HG02852 (cell line): ENCODE results near the gene MCM5.
"Not testable (repeated sequence)": the region's sequence is repeated elsewhere in the genome, so short reads cannot be mapped to it uniquely, and the experiment has no call there.

Experiments used
- ATAC-seq: cut with Tn5 transposase; IDR thresholded peaks from one replicate; pipeline ENCODE4 v1.9.1; 2021; ENCODE audit warnings: mild to moderate bottlenecking, moderate library complexity; ENCODE audit not compliant: unreplicated experiment

The MCM5 gene

GRCh38 chr22:35378621-35379020 is 21.3 kb upstream of the MCM5 start:
- no peak for ATAC-seq

DNA sequence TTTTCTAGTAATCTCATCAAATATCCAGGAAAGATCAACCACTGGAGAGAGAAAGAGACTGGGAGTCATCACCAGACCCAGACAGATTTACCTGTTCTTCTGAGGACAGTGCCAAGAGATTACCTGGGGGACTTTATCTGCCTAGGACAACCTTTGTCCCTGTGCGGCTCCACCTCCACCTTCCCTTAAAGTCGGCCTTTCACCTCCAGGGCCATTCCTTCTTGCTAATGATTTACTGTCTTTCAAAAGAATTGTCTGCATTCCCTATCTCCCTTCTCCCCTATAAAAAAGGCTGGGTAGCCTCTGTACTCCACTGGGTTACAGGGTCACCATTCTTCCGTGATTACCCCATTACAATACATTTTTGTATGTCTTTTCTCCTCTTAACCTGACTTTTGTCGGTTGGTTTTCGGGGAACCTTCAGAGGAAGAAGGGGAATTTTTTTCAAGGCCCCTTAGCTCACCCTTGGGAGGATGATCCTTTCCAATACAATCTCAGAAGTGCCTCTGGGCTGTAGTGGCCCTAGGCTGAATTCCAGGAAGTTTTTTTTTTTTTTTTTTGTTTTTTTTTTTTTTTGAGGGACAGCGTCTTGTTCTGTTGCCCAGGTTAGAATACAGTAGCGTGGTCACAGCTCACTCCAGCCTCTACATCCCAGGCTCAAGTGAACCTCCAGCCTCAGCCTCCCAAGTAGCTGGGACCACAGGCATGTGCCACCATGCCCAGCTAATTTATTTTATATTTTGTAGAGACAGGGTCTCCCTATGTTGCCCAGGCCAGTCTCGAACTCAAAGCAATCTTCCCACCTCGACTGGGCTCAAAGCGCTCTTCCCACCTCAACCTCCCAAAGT is 20.6 kb upstream of the MCM5 start:
- ATAC-seq, result no peak

- no peak for ATAC-seq
Observed at GRCh38 chr22:35380013-35380412, 19.9 kb upstream of the MCM5 start.

DNA sequence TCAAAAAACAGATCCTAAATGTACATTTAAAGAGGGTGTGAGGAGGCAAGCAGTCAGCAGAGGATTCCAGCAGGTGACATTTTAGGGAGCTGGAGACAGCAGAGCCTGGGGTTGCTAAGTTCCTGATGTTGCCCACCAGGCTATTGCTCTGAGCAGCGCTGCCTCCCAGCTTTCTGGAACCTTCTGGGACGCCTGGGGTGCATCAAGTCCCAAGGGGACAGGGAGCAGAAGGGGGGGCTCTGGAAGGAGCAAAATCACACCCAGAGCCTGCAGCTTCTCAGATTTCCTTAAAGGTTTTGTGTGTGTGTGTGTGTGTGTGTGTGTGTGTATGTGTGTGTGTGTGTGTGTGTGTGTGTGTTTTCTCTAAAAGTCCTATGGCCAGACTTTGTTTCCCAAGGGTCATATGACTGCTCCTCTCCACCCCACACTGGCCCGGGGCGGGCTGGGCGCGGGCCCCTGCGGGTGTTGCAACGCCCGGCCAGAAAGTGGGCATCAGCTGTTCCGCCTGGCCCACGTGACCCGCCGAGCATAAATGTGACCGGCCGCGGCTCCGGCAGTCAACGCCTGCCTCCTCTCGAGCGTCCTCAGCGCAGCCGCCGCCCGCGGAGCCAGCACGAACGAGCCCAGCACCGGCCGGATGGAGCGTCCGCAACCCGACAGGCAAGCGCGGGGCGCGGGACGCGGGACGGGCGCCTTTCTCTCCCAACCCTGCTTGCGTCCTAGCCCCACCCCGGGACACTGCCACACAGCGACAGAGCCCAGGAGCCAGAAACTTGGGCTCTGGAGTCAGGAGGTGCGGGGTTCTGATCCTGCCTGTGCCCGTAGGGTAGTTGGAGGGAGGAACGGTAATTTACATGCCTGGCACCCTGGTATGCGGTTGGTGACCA is 19.2 kb upstream of the MCM5 start, which contains the start of gene HMOX1:
Gene HMOX1, plus strand, starts transcription at position 560 of the 887 bp plus-strand sequence. Its CDS starts 78 bp downstream, at position 638.
- ATAC-seq, result peak; percentile 54

- no peak for ATAC-seq
Observed at GRCh38 chr22:35381424-35382009, 18.4 kb upstream of the MCM5 start.

DNA sequence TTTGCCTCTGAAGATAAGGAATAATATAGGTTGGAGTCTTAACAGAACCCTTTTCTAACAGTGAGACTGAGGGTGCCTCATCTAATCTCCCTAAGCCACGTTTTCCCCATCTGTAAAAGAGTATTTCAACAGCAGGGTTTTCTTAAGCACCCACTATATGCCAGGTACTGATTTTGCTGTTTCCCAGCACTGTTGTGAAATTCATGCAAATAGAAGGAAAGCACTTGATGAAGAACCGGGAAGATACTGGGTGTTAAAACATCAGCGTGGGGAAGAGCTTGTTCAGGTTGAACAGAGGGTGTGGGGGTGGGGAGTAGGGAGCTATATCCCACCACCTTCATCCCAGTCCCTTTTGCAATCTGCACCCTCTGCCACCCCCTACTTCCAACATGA is 16.3 kb upstream of the MCM5 start:
- no peak for ATAC-seq

- no peak for ATAC-seq
Observed at GRCh38 chr22:35384527-35384926, 15.4 kb upstream of the MCM5 start.

GRCh38 chr22:35384975-35385588 is 14.9 kb upstream of the MCM5 start:
- ATAC-seq, result no peak

- ATAC-seq, result no peak
Observed at GRCh38 chr22:35386670-35387288, 13.2 kb upstream of the MCM5 start.

DNA sequence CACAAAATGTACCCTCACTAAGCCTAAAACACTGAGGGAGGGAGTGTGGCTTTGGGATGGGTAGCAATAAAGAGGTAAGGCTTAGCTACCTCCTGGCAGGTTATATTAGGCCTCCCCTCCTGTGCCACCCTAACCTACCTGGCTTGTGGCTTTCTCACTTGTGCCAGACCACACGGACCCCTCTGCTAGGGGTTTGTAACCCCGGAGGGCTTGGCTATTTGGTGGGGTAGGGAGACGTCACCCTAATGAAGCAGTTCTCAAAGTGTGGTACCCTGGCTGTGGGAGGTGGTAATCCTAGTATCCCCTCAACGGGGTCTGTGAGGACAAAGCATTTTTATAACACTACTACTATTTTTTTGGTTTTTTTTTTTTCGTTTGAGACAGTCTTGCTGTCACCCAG is 9.0 kb upstream of the MCM5 start:
- no peak for ATAC-seq

DNA sequence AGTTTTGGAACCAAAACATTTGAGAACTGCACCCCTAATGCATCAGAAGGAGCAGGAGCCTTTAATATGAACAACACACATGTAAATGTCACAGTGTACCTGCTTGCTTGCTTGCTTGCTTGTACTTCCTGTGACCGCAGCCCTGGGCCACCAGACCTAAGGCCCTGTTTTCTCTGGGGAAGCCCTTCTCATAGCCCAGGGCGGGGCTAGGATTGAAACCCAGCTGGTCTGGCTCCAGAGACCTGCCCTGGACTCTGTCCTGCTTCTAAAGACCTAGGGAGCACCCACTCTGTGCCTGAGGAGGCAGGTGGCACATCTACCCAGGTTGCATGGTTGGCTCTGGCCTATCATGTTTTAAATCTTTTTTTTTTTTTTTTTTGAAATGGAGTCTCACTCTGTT is 7.6 kb upstream of the MCM5 start:
- no peak for ATAC-seq

GRCh38 chr22:35393116-35394010 is 6.6 kb upstream of the MCM5 start:
- ATAC-seq, result no peak

DNA sequence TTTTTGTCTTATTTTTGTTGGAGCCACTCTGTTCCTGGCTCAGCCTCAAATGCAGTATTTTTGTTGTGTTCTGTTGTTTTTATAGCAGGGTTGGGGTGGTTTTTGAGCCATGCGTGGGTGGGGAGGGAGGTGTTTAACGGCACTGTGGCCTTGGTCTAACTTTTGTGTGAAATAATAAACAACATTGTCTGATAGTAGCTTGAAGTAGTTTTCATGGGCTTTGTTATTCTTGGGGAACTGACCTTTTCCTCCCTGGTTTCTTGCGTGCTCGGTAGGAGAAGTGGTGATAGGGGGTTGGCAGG is 6.0 kb upstream of the MCM5 start:
- ATAC-seq, result no peak

DNA sequence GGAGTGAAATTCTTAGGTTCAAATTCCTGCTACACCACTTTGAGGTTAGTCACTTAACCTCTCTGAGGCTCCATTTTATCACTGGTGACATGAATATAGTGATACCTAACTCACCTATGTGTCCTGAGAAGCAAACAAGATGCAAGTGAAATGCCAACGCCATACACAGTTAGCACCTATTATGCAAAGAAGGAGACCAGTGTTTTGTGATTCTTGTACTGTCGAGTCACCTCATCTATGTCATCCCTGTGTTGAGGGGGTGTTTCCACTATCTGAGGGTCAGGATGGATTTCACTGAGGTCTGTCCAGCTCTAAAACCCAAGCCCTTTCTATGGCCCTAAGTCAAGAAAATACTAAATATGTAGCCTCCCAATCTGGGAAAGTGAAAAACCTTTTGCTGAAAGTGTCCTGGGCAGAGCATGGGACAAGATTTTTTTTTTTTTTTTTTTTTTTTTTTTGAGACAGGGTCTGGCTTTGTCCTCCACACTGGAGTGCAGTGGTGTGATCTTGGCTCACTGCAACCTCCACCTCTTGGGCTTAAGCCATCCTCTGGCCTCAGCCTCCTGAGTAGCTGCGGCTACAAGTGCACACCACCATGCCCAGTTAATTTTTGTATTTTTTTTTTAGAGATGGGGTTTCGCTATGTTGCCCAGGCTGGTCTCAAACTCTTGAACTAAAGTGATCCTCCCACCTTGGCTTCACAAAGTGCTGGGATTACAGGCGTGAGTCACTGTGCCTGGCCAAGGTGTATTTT is 5.0 kb upstream of the MCM5 start:
- no peak for ATAC-seq

DNA sequence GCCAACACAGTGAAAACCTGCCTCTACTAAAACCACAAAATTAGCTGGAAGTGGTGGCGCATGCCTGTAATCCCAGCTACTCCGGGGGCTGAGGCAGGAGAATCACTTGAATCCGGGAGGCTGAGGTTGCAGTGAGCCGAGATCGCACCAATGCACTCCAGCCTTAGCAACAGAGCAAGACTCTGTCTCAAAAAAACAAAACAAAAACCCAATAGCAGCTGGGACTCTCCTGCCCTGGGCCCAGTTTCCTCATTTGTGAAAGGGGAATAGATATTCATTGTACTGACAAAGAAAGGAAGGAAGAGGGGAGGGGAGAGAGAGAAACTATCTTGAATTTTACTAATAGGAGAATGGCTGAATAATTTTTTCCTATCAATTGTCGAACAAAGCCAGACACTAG is 3.3 kb upstream of the MCM5 start:
- ATAC-seq, result not testable (repeated sequence)

DNA sequence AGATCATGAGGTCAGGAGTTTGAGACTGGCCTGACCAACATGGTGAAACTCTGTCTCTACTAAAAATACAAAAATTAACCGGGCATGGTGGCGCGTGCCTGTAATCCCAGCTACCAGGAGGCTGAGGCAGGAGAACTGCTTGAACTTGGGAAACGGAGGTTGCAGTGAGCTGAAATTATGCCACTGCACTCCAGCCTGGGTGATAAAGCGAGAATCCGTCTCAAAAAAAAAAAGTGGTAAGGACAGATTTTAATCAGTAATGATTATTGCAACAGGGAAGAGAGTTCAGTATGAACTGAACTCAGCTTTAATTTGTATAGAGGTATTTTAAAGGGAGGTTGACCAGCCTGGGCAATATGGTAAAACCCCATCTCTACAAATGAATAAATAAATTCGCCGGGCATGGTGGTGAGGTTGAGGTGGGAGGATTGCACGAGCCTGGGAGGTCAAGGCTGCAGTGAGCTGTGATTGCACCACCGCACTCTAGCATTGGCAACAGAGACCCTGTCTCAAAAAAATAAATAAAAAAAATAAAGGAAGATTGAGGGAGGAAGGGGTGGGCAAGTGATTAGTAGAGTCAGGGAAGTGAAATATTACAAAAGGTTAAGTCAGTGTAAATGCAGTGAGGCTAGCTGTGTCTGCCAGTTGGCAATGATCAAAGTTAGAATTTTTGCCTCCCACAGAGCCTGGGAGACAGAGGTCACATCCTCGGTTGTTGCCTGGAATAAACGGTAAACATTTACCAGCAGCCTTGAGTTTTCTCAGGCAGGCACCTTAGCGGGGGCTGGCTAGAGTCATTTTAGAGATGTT is 2.6 kb upstream of the MCM5 start:
- no peak for ATAC-seq

- ATAC-seq, result no peak
Observed at GRCh38 chr22:35398591-35398973, 1.4 kb upstream of the MCM5 start.

- no peak for ATAC-seq
Observed at GRCh38 chr22:35399114-35399677, 744 bp upstream of the MCM5 start.
